HEK293 (cell line): ENCODE results near the gene WDR35.

Experiments
- CTCF ChIA-PET: fragments of 350-600 bp; formaldehyde crosslinking; extraction: SDS; loops from one replicate; lab custom pipeline; 2021; ENCODE audit warnings: antibody characterized with exemption; lab: Yijun Ruan, JAX
- POLR2A ChIA-PET: fragments of 300-600 bp; formaldehyde crosslinking; extraction: SDS; loops from one replicate; lab custom pipeline; 2020; ENCODE audit warnings: antibody characterized with exemption, inconsistent platforms; lab: Yijun Ruan, JAX
- H3K27ac ChIP-seq: fragments of 200-500 bp; sonication (Bioruptor generic); 2 replicates; pipeline ENCODE4 v1.5.1; 2014; ENCODE audit warnings: low read depth, low read length, control low read depth, inconsistent platforms; ENCODE audit errors: extremely low read depth
- H3K36me3 ChIP-seq, 2 experiments: fragments of 200-500 bp in 1 of 2; sonication (Bioruptor generic) in 1 of 2; 1 replicate in 1 of 2; 2 replicates in 1 of 2; pipeline ENCODE4 v1.5.1; 2014 to 2017; ENCODE audit warnings: inconsistent platforms in 2 of 2, low read length in 2 of 2; ENCODE audit not compliant: control insufficient read depth in 2 of 2, insufficient read depth in 1 of 2
- H3K4me1 ChIP-seq: fragments of 200-500 bp; sonication (Bioruptor generic); 2 replicates; pipeline ENCODE4 v1.5.1; 2014; ENCODE audit warnings: mild to moderate bottlenecking, low read length, inconsistent platforms; ENCODE audit not compliant: control insufficient read depth, insufficient read depth
- H3K4me3 ChIP-seq: 2 replicates; pipeline ENCODE4 v1.5.1; 2011; ENCODE audit warnings: low read depth, mild to moderate bottlenecking, control low read depth, low read length, moderate library complexity
- H3K9me3 ChIP-seq: fragments of 200-500 bp; sonication (Bioruptor generic); 2 replicates; pipeline ENCODE4 v1.5.1; 2014; ENCODE audit warnings: low read depth, low read length, inconsistent platforms; ENCODE audit not compliant: control insufficient read depth, insufficient read depth
- KLF7 ChIP-seq: fragments of 450-650 bp; formaldehyde crosslinking; IDR thresholded peaks from 2 replicates; pipeline ENCODE4 v1.5.1; 2016; ENCODE audit warnings: missing biosample characterization, missing genetic modification characterization, borderline replicate concordance
- OSR2 ChIP-seq: fragments of 450-650 bp; formaldehyde crosslinking; IDR thresholded peaks from 2 replicates; pipeline ENCODE4 v1.5.1; 2016; ENCODE audit warnings: missing biosample characterization, missing genetic modification characterization
- ZNF10 ChIP-seq: fragments of 450-650 bp; formaldehyde crosslinking; IDR thresholded peaks from 2 replicates; pipeline ENCODE4 v1.5.1; 2017; ENCODE audit warnings: missing biosample characterization, missing genetic modification characterization
- ZNF112 ChIP-seq: fragments of 450-650 bp; formaldehyde crosslinking; IDR thresholded peaks from 2 replicates; pipeline ENCODE4 v1.5.0; 2017; ENCODE audit warnings: missing biosample characterization, missing genetic modification characterization
- ZNF146 ChIP-seq: fragments of 450-650 bp; formaldehyde crosslinking; IDR thresholded peaks from 2 replicates; pipeline ENCODE4 v1.5.1; 2016; ENCODE audit warnings: missing biosample characterization, missing genetic modification characterization
- ZNF184 ChIP-seq: fragments of 450-650 bp; IDR thresholded peaks from 2 replicates; pipeline ENCODE4 v1.5.1; 2018; ENCODE audit warnings: missing biosample characterization, mild to moderate bottlenecking, missing genetic modification characterization
- ZNF202 ChIP-seq: fragments of 450-650 bp; formaldehyde crosslinking; IDR thresholded peaks from 2 replicates; pipeline ENCODE4 v1.5.1; 2016; ENCODE audit warnings: missing biosample characterization, missing genetic modification characterization, borderline replicate concordance
- ZNF302 ChIP-seq: fragments of 450-650 bp; formaldehyde crosslinking; IDR thresholded peaks from 2 replicates; pipeline ENCODE4 v1.5.1; 2016; ENCODE audit warnings: missing biosample characterization, missing genetic modification characterization, low read depth
- ZNF341 ChIP-seq: fragments of 450-650 bp; formaldehyde crosslinking; IDR thresholded peaks from 2 replicates; pipeline ENCODE4; 2016; ENCODE audit warnings: low read depth, missing biosample characterization, missing genetic modification characterization
- ZNF404 ChIP-seq: fragments of 450-650 bp; formaldehyde crosslinking; IDR thresholded peaks from 2 replicates; pipeline ENCODE4 v1.5.1; 2017; ENCODE audit warnings: missing biosample characterization, missing genetic modification characterization
- ZNF423 ChIP-seq: fragments of 450-650 bp; formaldehyde crosslinking; IDR thresholded peaks from 2 replicates; pipeline ENCODE4 v1.5.1; 2016; ENCODE audit warnings: missing biosample characterization, missing genetic modification characterization
- ZNF473 ChIP-seq: fragments of 450-650 bp; formaldehyde crosslinking; IDR thresholded peaks from 2 replicates; pipeline ENCODE4 v1.5.1; 2017; ENCODE audit warnings: missing biosample characterization, missing genetic modification characterization
- ZNF544 ChIP-seq: fragments of 450-650 bp; formaldehyde crosslinking; IDR thresholded peaks from 2 replicates; pipeline ENCODE4 v1.5.0; 2017; ENCODE audit warnings: missing biosample characterization, missing genetic modification characterization
- ZNF548 ChIP-seq: fragments of 450-650 bp; formaldehyde crosslinking; IDR thresholded peaks from 2 replicates; pipeline ENCODE4 v1.5.1; 2016; ENCODE audit warnings: missing biosample characterization, missing genetic modification characterization
- ZNF585B ChIP-seq: fragments of 450-650 bp; formaldehyde crosslinking; IDR thresholded peaks from 2 replicates; pipeline ENCODE4 v1.5.1; 2016; ENCODE audit warnings: missing biosample characterization, missing genetic modification characterization
- ZNF621 ChIP-seq: fragments of 450-650 bp; formaldehyde crosslinking; IDR thresholded peaks from 2 replicates; pipeline ENCODE4 v1.5.1; 2017; ENCODE audit warnings: missing biosample characterization, missing genetic modification characterization
- ZNF658 ChIP-seq: fragments of 450-650 bp; formaldehyde crosslinking; IDR thresholded peaks from 2 replicates; pipeline ENCODE4; 2016; ENCODE audit warnings: missing biosample characterization, missing genetic modification characterization
- ZNF660 ChIP-seq: fragments of 450-650 bp; IDR thresholded peaks from 2 replicates; pipeline ENCODE4 v1.5.1; 2018; ENCODE audit warnings: missing biosample characterization, mild to moderate bottlenecking, missing genetic modification characterization
- ZNF76 ChIP-seq: fragments of 450-650 bp; formaldehyde crosslinking; IDR thresholded peaks from 2 replicates; pipeline ENCODE4; 2016; ENCODE audit warnings: low read depth, missing biosample characterization, missing genetic modification characterization, borderline replicate concordance
- ZNF791 ChIP-seq: fragments of 450-650 bp; formaldehyde crosslinking; IDR thresholded peaks from 2 replicates; pipeline ENCODE4 v1.5.1; 2016; ENCODE audit warnings: missing biosample characterization, missing genetic modification characterization
- ZNF837 ChIP-seq: fragments of 450-650 bp; formaldehyde crosslinking; IDR thresholded peaks from 2 replicates; pipeline ENCODE4 v1.5.1; 2016; ENCODE audit warnings: missing biosample characterization, missing genetic modification characterization
- TF ChIP-seq, protein P1 (sequence below): fragments of 450-650 bp; formaldehyde crosslinking; IDR thresholded peaks from 2 replicates; pipeline ENCODE4 v1.5.1; 2016; ENCODE audit warnings: missing biosample characterization, missing genetic modification characterization
- TF ChIP-seq, protein P2 (sequence below): fragments of 450-650 bp; formaldehyde crosslinking; IDR thresholded peaks from 2 replicates; pipeline ENCODE4 v1.5.1; 2016; ENCODE audit warnings: missing biosample characterization, missing genetic modification characterization
- TF ChIP-seq, protein P3 (sequence below): fragments of 450-650 bp; formaldehyde crosslinking; IDR thresholded peaks from 2 replicates; pipeline ENCODE4 v1.5.1; 2017; ENCODE audit warnings: missing biosample characterization, missing genetic modification characterization
- TF ChIP-seq, protein P4 (sequence below): fragments of 450-650 bp; formaldehyde crosslinking; IDR thresholded peaks from 2 replicates; pipeline ENCODE4 v1.5.1; 2016; ENCODE audit warnings: missing biosample characterization, missing genetic modification characterization, low read depth
- TF ChIP-seq, protein P5 (sequence below): fragments of 450-650 bp; formaldehyde crosslinking; IDR thresholded peaks from 2 replicates; pipeline ENCODE4 v1.5.1; 2017; ENCODE audit warnings: missing biosample characterization, missing genetic modification characterization

The WDR35 gene

DNA sequence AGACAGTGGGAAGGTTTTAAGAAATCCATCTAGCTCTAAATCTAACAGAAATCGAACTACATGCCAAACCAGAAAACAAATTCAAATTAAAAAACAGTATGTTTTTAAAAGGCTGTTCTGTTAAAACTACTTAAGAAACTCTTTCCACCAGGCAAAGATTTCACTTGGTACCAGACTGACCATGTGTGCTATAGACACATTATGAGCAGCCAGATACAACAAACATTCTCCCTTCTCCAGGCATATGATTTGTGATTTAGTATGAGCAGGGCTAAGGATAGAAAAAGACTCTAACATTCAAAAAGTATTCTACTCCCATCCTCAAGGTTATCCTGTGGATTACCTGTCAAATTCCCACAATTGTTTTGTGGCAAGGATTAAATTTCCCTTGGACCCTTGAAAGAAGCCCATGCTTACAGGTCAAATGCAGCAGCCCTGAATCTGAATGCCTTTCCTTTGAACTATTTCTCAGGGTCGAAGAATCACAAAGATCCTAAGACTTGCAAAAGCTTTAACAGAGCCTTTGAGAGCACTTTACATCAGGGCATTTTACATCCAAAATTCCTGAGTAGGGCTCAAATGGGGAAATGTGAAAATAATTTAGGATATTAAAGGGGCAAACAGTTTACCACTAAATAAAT, 45.6 kb downstream of the WDR35 start (continued):
- TF ChIP-seq, protein P1, sequence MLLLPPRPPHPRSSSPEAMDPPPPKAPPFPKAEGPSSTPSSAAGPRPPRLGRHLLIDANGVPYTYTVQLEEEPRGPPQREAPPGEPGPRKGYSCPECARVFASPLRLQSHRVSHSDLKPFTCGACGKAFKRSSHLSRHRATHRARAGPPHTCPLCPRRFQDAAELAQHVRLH (tag by site-specific recombination): no peak
- TF ChIP-seq ZNF585B (tag by site-specific recombination): no peak
- TF ChIP-seq ZNF10 (tag by site-specific recombination): no peak
- TF ChIP-seq, protein P2, sequence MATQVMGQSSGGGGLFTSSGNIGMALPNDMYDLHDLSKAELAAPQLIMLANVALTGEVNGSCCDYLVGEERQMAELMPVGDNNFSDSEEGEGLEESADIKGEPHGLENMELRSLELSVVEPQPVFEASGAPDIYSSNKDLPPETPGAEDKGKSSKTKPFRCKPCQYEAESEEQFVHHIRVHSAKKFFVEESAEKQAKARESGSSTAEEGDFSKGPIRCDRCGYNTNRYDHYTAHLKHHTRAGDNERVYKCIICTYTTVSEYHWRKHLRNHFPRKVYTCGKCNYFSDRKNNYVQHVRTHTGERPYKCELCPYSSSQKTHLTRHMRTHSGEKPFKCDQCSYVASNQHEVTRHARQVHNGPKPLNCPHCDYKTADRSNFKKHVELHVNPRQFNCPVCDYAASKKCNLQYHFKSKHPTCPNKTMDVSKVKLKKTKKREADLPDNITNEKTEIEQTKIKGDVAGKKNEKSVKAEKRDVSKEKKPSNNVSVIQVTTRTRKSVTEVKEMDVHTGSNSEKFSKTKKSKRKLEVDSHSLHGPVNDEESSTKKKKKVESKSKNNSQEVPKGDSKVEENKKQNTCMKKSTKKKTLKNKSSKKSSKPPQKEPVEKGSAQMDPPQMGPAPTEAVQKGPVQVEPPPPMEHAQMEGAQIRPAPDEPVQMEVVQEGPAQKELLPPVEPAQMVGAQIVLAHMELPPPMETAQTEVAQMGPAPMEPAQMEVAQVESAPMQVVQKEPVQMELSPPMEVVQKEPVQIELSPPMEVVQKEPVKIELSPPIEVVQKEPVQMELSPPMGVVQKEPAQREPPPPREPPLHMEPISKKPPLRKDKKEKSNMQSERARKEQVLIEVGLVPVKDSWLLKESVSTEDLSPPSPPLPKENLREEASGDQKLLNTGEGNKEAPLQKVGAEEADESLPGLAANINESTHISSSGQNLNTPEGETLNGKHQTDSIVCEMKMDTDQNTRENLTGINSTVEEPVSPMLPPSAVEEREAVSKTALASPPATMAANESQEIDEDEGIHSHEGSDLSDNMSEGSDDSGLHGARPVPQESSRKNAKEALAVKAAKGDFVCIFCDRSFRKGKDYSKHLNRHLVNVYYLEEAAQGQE (tag by site-specific recombination): no peak
- TF ChIP-seq ZNF112 (tag by site-specific recombination): no peak
- no peak for TF ChIP-seq ZNF473 (tag by site-specific recombination)
- no peak for TF ChIP-seq ZNF404 (tag by site-specific recombination)

DNA sequence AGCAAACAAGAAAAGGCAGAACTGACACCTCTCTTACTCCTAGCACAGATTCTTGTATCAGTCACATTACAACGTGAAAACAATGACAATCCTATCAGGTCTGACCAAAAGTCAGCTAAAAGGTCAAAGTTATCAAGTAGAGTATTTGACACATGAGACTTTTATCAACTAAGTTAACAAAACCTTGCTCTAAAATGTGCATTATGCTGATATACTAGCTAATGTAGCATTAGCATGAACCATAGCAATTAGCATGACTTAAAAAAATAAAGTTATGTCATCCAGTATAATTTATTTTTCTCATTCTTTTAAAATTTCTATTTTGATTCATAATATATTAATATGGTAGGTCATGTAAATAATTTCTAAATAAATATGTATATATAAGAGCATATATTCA, 46.7 kb downstream of the WDR35 start:
- ChIA-PET POLR2A (interaction anchor here (1.3 kb wide), 1 partner anchor 42 kb away, joined by 4 read pairs; the partner anchor contains the start of gene TTC32), CTCF (interaction anchor here (0.5 to 2.0 kb wide), 6 partner anchors 11 to 151 kb away, joined by 3 to 11 read pairs (median 4); no protein-coding TSS in a partner anchor)
- H3K36me3 ChIP-seq: peaks cover 2 to 5% of the 10 kb centered on the region in 2 experiments; a peak in 2 of 3 replicates
- 0 out of 2 replicates have a peak, but pooled peaks cover 3% of the 10 kb centered on the region for H3K4me1 ChIP-seq
- H3K4me3 ChIP-seq: no peak overlapping the region
- H3K27ac ChIP-seq: no peak overlapping the region
- no peaks in the 10 kb centered on the region for H3K9me3 ChIP-seq
- TF ChIP-seq, protein P3, sequence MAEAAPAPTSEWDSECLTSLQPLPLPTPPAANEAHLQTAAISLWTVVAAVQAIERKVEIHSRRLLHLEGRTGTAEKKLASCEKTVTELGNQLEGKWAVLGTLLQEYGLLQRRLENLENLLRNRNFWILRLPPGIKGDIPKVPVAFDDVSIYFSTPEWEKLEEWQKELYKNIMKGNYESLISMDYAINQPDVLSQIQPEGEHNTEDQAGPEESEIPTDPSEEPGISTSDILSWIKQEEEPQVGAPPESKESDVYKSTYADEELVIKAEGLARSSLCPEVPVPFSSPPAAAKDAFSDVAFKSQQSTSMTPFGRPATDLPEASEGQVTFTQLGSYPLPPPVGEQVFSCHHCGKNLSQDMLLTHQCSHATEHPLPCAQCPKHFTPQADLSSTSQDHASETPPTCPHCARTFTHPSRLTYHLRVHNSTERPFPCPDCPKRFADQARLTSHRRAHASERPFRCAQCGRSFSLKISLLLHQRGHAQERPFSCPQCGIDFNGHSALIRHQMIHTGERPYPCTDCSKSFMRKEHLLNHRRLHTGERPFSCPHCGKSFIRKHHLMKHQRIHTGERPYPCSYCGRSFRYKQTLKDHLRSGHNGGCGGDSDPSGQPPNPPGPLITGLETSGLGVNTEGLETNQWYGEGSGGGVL (tag by site-specific recombination): no peak
- no peak for TF ChIP-seq ZNF660 (tag by site-specific recombination)
- no peak for TF ChIP-seq ZNF621 (tag by site-specific recombination)
- TF ChIP-seq ZNF202: no peak
- no peak for TF ChIP-seq ZNF837 (tag by site-specific recombination)
- no peak for TF ChIP-seq ZNF423 (tag by site-specific recombination)
- no peak for TF ChIP-seq ZNF658 (tag by site-specific recombination)
- no peak for TF ChIP-seq ZNF548
- no peak for TF ChIP-seq ZNF146 (tag by site-specific recombination)
- TF ChIP-seq ZNF791 (tag by site-specific recombination): no peak

DNA sequence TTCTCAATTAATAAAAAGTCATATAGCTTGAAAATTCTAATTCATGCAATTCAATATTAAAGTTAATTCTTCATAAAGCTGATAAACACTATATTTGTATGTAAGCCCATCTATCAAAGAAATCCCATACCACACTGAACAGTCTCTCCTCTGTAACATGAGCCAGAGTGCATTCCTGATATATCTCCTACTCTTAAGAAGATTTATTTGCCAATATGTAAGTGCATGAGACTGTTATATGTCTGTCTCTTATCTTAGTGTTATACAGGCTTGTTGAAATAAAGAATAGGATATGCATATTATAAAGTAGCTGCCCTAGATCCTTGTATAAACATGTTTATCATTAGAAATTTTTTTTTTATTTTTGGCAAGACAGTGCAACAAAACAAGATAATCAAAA, 47.7 kb downstream of the WDR35 start:
- CTCF ChIA-PET: interaction anchor here (0.6 to 1.4 kb wide), 3 partner anchors 15 to 224 kb away, joined by 4 to 5 read pairs (median 4); no protein-coding TSS in a partner anchor
- TF ChIP-seq ZNF302: no peak
- TF ChIP-seq, protein P4, sequence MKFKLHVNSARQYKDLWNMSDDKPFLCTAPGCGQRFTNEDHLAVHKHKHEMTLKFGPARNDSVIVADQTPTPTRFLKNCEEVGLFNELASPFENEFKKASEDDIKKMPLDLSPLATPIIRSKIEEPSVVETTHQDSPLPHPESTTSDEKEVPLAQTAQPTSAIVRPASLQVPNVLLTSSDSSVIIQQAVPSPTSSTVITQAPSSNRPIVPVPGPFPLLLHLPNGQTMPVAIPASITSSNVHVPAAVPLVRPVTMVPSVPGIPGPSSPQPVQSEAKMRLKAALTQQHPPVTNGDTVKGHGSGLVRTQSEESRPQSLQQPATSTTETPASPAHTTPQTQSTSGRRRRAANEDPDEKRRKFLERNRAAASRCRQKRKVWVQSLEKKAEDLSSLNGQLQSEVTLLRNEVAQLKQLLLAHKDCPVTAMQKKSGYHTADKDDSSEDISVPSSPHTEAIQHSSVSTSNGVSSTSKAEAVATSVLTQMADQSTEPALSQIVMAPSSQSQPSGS (tag by site-specific recombination): no peak
- TF ChIP-seq ZNF341: no peak
- TF ChIP-seq ZNF658 (tag by site-specific recombination): no peak
- TF ChIP-seq, protein P5, sequence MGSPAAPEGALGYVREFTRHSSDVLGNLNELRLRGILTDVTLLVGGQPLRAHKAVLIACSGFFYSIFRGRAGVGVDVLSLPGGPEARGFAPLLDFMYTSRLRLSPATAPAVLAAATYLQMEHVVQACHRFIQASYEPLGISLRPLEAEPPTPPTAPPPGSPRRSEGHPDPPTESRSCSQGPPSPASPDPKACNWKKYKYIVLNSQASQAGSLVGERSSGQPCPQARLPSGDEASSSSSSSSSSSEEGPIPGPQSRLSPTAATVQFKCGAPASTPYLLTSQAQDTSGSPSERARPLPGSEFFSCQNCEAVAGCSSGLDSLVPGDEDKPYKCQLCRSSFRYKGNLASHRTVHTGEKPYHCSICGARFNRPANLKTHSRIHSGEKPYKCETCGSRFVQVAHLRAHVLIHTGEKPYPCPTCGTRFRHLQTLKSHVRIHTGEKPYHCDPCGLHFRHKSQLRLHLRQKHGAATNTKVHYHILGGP (tag by site-specific recombination): no peak
- no peak for TF ChIP-seq ZNF76 (tag by site-specific recombination)
- no peak for TF ChIP-seq KLF7 (tag by site-specific recombination)
- TF ChIP-seq OSR2: no peak
- TF ChIP-seq ZNF544 (tag by site-specific recombination): no peak
- no peak for TF ChIP-seq ZNF184 (tag by site-specific recombination)

More for the DNA sequence above, 47.7 kb downstream of the WDR35 start:
- Histone ChIP-seq H3K4me1 (0 out of 2 replicates have a peak, but pooled peaks cover 3% of the 10 kb centered on the region), H3K4me3 (no peak overlapping the region), H3K27ac (no peak overlapping the region), H3K36me3 (peaks cover 10 to 11% of the 10 kb centered on the region in 2 experiments; a peak in 2 of 3 replicates), H3K9me3 (no peaks in the 10 kb centered on the region)
- POLR2A ChIA-PET: interaction anchor here (1.3 kb wide), 1 partner anchor 41 kb away, joined by 4 read pairs; the partner anchor contains the start of gene TTC32
